Ishikawa (cell line): ENCODE measurements around the gene CTNND2.

Experiments used
- CREB1 ChIP-seq: IDR thresholded peaks from 2 replicates; pipeline ENCODE4 v1.6.1; 2012; ENCODE audit warnings: low read depth
- EGR1 ChIP-seq: IDR thresholded peaks from 2 replicates; pipeline ENCODE4 v1.6.1; 2012
- EP300 ChIP-seq: IDR thresholded peaks from 2 replicates; pipeline ENCODE4 v1.6.1; 2012; ENCODE audit warnings: borderline replicate concordance
- FOXM1 ChIP-seq: IDR thresholded peaks from 2 replicates; pipeline ENCODE4 v1.6.1; 2012; ENCODE audit warnings: low read depth, borderline replicate concordance
- MAX ChIP-seq: IDR thresholded peaks from 2 replicates; pipeline ENCODE4 v1.6.1; 2012
- NFIC ChIP-seq: IDR thresholded peaks from 2 replicates; pipeline ENCODE4 v1.6.1; 2012
- RAD21 ChIP-seq: IDR thresholded peaks from 2 replicates; pipeline ENCODE4 v1.6.1; 2012; ENCODE audit warnings: low read depth
- REST ChIP-seq: IDR thresholded peaks from 2 replicates; pipeline ENCODE4 v1.6.1; 2012; ENCODE audit warnings: low read depth, mild to moderate bottlenecking
- TCF12 ChIP-seq: IDR thresholded peaks from 2 replicates; pipeline ENCODE4 v1.6.1; 2012; ENCODE audit warnings: low read depth
- TEAD4 ChIP-seq: IDR thresholded peaks from 2 replicates; pipeline ENCODE4 v1.6.1; 2012
- YY1 ChIP-seq: IDR thresholded peaks from 2 replicates; pipeline ENCODE4 v1.6.1; 2012; ENCODE audit warnings: low read depth
- ZBTB7A ChIP-seq: IDR thresholded peaks from 2 replicates; pipeline ENCODE4 v1.6.1; 2012; ENCODE audit warnings: low read depth

- TF ChIP-seq FOXM1 (no peak), RAD21 (no peak), REST (no peak), MAX (no peak), EP300 (no peak), TCF12 (no peak), YY1 (no peak), CREB1 (no peak), ZBTB7A (no peak), EGR1 (no peak), TEAD4 (no peak), NFIC (no peak)
Observed at GRCh38 chr5:11608530-11608929, 295.7 kb downstream of the CTNND2 start.
